Loucy (cell line): Measurements from ENCODE around the gene CABLES1.
"Not testable (repeated sequence)": the region's sequence is repeated elsewhere in the genome, so short reads cannot be mapped to it uniquely, and the experiment has no call there.

Experiments
- H2AFZ ChIP-seq: fragments of 200-600 bp; sonication (generic); 2 replicates; pipeline ENCODE4 v1.6.0; 2016; ENCODE audit warnings: antibody characterized with exemption, mild to moderate bottlenecking, low read length, moderate library complexity
- H3F3A ChIP-seq: fragments of 200-600 bp; 2 replicates; pipeline ENCODE4 v1.6.0; 2016; ENCODE audit warnings: antibody characterized with exemption, low read depth, mild to moderate bottlenecking
- H3K27me3 ChIP-seq: fragments of 200-600 bp; sonication (generic); 2 replicates; pipeline ENCODE4 v1.6.1; 2014; ENCODE audit warnings: low read length, mild to moderate bottlenecking; ENCODE audit not compliant: insufficient read depth, poor library complexity, severe bottlenecking
- H3K36me3 ChIP-seq: fragments of 200-600 bp; sonication (generic); 2 replicates; pipeline ENCODE4 v1.6.1; 2016; ENCODE audit warnings: low read length; ENCODE audit not compliant: insufficient read depth
- H3K4me1 ChIP-seq: fragments of 200-600 bp; sonication (generic); 2 replicates; pipeline ENCODE4 v1.5.1; 2014; ENCODE audit warnings: low read length, mild to moderate bottlenecking; ENCODE audit not compliant: insufficient read depth, poor library complexity, severe bottlenecking
- H3K4me2 ChIP-seq: fragments of 200-600 bp; sonication (generic); 2 replicates; pipeline ENCODE4 v1.6.0; 2014; ENCODE audit warnings: antibody characterized with exemption, low read length, low read depth, mild to moderate bottlenecking; ENCODE audit not compliant: poor library complexity, severe bottlenecking
- H3K4me3 ChIP-seq: fragments of 200-600 bp; sonication (generic); 2 replicates; pipeline ENCODE4 v1.5.1; 2014; ENCODE audit warnings: low read length, mild to moderate bottlenecking, mixed read lengths; ENCODE audit not compliant: poor library complexity, severe bottlenecking
- H3K79me2 ChIP-seq: fragments of 200-600 bp; sonication (generic); 2 replicates; pipeline ENCODE4 v1.6.1; 2014; ENCODE audit warnings: low read length; ENCODE audit not compliant: insufficient read depth
- H3K9ac ChIP-seq: fragments of 200-600 bp; sonication (generic); 2 replicates; pipeline ENCODE4 v1.6.0; 2014; ENCODE audit warnings: mild to moderate bottlenecking, low read depth, low read length, moderate library complexity; ENCODE audit not compliant: poor library complexity, severe bottlenecking
- H3K9me2 ChIP-seq: fragments of 200-600 bp; sonication (generic); replicated peaks from 2 replicates; pipeline ENCODE4 v1.6.1; 2016; ENCODE audit warnings: low read depth, low read length, mixed read lengths
- H3K9me3 ChIP-seq: fragments of 200-600 bp; sonication (generic); 2 replicates; pipeline ENCODE4 v1.6.1; 2014; ENCODE audit warnings: mild to moderate bottlenecking, antibody characterized with exemption, low read length, low read depth; ENCODE audit not compliant: insufficient read depth
- H4K20me1 ChIP-seq: fragments of 200-600 bp; sonication (generic); 2 replicates; pipeline ENCODE4 v1.6.0; 2014; ENCODE audit warnings: antibody characterized with exemption, low read length, mild to moderate bottlenecking; ENCODE audit not compliant: insufficient read depth, poor library complexity, severe bottlenecking
- CTCF ChIP-seq: fragments of 200-600 bp; sonication (generic); conservative IDR thresholded peaks from 2 replicates; pipeline ENCODE4 v1.5.1; 2014; ENCODE audit warnings: mild to moderate bottlenecking, antibody characterized with exemption, low read length
- EZH2phosphoT487 ChIP-seq: fragments of 200-600 bp; IDR thresholded peaks from 2 replicates; pipeline ENCODE4 v1.6.1; 2018; ENCODE audit warnings: antibody characterized with exemption, mild to moderate bottlenecking, moderate library complexity, borderline replicate concordance

The CABLES1 gene

GRCh38 chr18:23282437-23282781 lies 147.1 kb downstream of the CABLES1 start:
- no peaks in the 10 kb centered on the region for H3F3A ChIP-seq
- peaks cover 7% of the 10 kb centered on the region; the same call in 1 of the 2 replicates for H3K9me3 ChIP-seq
- H3K4me2 ChIP-seq, result no peak overlapping the region
- no peak overlapping the region for H3K4me3 ChIP-seq
- H3K9me2 ChIP-seq, result no peaks in the 10 kb centered on the region
- no peak for TF ChIP-seq EZH2phosphoT487
- no peak for TF ChIP-seq CTCF
- peaks cover 9% of the 10 kb centered on the region for H3K4me1 ChIP-seq
- H3K27me3 ChIP-seq, result no peaks in the 10 kb centered on the region
- H4K20me1 ChIP-seq, result no peaks in the 10 kb centered on the region
- H2AFZ ChIP-seq, result no peak overlapping the region
- H3K36me3 ChIP-seq, result no peaks in the 10 kb centered on the region
- no peak overlapping the region for H3K9ac ChIP-seq
- no peaks in the 10 kb centered on the region for H3K79me2 ChIP-seq

GRCh38 chr18:23283916-23284430 lies 148.7 kb downstream of the CABLES1 start:
- no peak for TF ChIP-seq EZH2phosphoT487
- TF ChIP-seq CTCF, result no peak
- H4K20me1 ChIP-seq, result no peaks in the 10 kb centered on the region
- no peak overlapping the region for H3K9ac ChIP-seq
- H3K9me2 ChIP-seq, result no peaks in the 10 kb centered on the region
- H3K9me3 ChIP-seq, result no peaks in the 10 kb centered on the region
- H3K4me2 ChIP-seq, result no peak overlapping the region
- H3K4me1 ChIP-seq, result peaks cover 9% of the 10 kb centered on the region
- H3K4me3 ChIP-seq, result no peak overlapping the region
- no peaks in the 10 kb centered on the region for H3K79me2 ChIP-seq
- H2AFZ ChIP-seq, result no peak overlapping the region
- H3K36me3 ChIP-seq, result no peaks in the 10 kb centered on the region
- H3F3A ChIP-seq, result no peaks in the 10 kb centered on the region
- no peaks in the 10 kb centered on the region for H3K27me3 ChIP-seq

- Histone ChIP-seq H3K4me1 (peaks cover 9% of the 10 kb centered on the region), H3K79me2 (no peaks in the 10 kb centered on the region), H4K20me1 (no peaks in the 10 kb centered on the region), H3K9ac (no peak overlapping the region), H3K27me3 (no peaks in the 10 kb centered on the region), H3K4me2 (no peak overlapping the region), H3K4me3 (no peak overlapping the region), H3K9me3 (no peaks in the 10 kb centered on the region), H3K9me2 (no peaks in the 10 kb centered on the region), H3K36me3 (no peaks in the 10 kb centered on the region), H2AFZ (no peak overlapping the region), H3F3A (no peaks in the 10 kb centered on the region)
- no peak for TF ChIP-seq CTCF
- TF ChIP-seq EZH2phosphoT487, result no peak
Measured at GRCh38 chr18:23284629-23285028, 149.3 kb downstream of the CABLES1 start.

- H3K9me3 ChIP-seq, H2AFZ ChIP-seq, H3K27me3 ChIP-seq, H3K9ac ChIP-seq, H3K4me1 ChIP-seq, H3K4me2 ChIP-seq, H3K4me3 ChIP-seq, H3F3A ChIP-seq, H4K20me1 ChIP-seq, H3K79me2 ChIP-seq, H3K36me3 ChIP-seq, H3K9me2 ChIP-seq: not testable (repeated sequence)
Measured at GRCh38 chr18:23285581-23285980, 150.3 kb downstream of the CABLES1 start.
